Lower leg skin (tissue), 3 donors: ENCODE measurements around the gene RPL35A.

Experiments used
- POLR2A ChIP-seq, 2 donors: fragments of 450-650 bp; IDR thresholded peaks; one replicate each; pipeline ENCODE4 v1.6.1; 2016 to 2017; ENCODE audit warnings: antibody characterized with exemption in 2 of 2, mild to moderate bottlenecking in 1 of 2, moderate library complexity in 1 of 2
- TF ChIP-seq, protein P1 (sequence below), 3 donors: fragments of 450-650 bp; IDR thresholded peaks; one replicate each; pipeline ENCODE4 v1.5.1; 2016; ENCODE audit warnings: antibody characterized with exemption in 3 of 3, mild to moderate bottlenecking in 3 of 3, moderate library complexity in 2 of 3

DNA sequence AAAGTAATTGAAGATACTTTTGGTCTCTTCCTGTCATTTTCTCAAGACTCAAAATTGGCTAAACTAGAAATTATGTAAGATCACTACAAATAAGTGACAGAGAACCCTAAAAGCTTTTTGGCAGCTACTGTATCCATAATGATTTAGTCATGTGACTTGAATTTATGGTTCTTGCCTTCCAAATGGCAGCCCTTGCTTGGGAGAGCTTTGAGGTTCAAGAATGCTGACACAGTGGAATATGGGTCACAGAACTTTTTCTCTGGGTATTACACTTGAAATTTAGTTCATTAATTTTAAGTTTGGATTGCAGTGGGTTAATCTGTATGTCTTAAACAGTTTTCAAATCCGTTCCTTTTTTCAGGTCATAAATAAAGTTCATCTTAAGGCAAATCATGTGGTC is 24.0 kb downstream of the RPL35A start:
- TF ChIP-seq, protein P1, sequence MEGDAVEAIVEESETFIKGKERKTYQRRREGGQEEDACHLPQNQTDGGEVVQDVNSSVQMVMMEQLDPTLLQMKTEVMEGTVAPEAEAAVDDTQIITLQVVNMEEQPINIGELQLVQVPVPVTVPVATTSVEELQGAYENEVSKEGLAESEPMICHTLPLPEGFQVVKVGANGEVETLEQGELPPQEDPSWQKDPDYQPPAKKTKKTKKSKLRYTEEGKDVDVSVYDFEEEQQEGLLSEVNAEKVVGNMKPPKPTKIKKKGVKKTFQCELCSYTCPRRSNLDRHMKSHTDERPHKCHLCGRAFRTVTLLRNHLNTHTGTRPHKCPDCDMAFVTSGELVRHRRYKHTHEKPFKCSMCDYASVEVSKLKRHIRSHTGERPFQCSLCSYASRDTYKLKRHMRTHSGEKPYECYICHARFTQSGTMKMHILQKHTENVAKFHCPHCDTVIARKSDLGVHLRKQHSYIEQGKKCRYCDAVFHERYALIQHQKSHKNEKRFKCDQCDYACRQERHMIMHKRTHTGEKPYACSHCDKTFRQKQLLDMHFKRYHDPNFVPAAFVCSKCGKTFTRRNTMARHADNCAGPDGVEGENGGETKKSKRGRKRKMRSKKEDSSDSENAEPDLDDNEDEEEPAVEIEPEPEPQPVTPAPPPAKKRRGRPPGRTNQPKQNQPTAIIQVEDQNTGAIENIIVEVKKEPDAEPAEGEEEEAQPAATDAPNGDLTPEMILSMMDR (IDR thresholded peaks at IDR 0.05) = no peak
- no peak for TF ChIP-seq POLR2A (IDR thresholded peaks at IDR 0.05)
